ENCODE data around the gene TRAF7.

Gene TRAF7

DNA sequence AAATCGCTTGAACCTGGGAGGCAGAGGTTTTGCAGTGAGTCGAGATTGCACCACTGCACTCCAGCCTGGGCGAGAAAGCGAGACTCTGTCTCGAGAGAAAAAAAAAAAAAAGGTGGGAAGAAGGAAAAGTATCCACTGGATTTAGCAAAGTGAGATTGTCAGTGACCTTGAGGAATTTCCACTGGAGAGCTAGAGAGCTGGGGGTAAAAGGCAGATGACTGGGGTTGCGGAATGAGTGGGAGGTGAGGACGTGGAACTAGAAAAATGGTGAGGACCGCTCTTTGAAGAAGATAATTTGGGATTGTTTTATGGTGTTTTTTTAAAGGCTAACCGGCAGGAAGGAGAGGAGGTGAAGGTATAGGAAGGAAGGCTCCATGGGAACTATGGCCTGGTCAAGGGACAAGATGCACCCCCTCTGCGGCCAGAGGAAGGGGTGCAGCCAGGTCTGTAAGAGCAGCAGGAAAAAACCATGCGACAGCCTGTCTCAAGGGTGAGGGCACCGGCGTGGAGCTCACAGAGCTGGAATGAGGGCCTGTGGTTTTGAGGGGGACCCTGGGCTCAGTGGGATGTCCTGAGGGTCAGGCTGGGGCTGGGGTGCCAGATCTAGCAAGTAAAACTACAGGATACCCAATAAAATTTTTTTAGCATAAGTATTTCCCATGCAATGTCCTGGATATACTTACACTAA is 49.0 kb downstream of the TRAF7 start:
- DNase-seq = no peak

DNA sequence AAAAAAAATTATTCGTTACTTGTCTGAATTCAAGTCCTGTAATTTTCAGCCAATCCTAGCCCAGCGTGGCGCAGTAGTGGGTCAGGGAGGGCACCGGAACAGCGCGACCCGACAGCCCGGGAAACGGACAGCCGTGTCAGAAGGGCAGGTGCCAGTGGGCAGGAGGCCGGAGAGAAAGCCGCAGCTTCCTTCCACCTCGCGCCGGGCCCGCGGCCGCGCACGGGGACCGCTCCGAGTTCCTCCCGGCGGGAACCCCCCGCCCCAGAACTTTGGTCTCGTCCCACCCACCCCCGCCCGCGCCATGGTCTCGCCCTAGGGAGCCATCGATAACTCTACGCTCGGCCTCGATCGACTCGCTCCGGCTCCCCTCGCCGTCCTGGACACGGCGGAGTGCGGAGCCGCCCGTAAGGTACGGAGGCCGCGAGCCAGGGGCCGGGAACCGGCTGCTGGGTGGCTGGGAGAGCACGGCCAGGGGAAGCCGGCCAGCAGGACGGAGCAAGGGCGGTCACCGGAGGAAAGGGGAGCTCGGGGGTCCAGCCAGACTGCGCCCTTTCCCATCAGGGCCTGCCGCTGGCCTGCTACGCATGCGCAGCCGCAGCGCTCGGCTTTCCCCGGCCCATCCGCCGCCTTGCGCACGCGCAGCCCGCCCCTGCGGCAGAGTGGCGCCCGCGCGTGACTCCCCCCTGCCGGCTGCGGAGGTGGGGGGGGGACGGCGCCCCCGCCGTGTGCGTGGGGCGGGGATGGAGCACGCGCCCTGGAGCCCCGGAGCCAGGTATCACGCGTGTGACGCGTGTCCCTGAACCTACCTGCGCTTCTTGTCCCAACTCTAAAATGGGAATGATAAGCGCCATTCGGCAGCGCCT is 49.8 kb downstream of the TRAF7 start, which contains the start of gene MLST8:
Gene MLST8, plus strand, starts transcription at position 351 of the 863 bp plus-strand sequence. CDS start 632 bp downstream, outside the sequence.
- DNase-seq = peak; percentile 91

DNA sequence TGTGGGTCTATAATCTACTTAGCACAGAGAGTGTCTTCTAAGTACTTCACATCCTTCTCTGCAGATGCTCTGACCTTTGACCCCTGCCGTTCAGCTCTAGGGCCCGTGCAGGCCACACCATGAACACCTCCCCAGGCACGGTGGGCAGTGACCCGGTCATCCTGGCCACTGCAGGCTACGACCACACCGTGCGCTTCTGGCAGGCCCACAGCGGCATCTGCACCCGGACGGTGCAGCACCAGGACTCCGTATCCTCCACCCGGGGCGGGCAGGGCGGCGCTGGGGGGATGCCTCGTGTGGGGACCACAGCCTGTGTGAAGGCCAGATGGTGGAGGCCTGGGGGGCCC is 50.4 kb downstream of the TRAF7 start:
- no peak for DNase-seq

DNA sequence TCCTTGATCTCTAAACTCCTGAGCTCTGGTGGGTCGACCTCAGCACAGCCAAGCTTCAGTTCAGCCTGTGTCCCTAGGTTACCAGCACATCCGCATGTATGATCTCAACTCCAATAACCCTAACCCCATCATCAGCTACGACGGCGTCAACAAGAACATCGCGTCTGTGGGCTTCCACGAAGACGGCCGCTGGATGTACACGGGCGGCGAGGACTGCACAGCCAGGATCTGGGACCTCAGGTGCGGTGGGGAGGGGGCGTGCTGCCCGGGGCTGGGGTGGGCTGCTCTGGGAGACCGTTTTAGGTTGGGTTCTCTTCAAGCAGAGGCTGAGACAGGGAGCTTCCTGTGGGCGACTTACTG is 50.8 kb downstream of the TRAF7 start:
- DNase-seq = no peak

DNA sequence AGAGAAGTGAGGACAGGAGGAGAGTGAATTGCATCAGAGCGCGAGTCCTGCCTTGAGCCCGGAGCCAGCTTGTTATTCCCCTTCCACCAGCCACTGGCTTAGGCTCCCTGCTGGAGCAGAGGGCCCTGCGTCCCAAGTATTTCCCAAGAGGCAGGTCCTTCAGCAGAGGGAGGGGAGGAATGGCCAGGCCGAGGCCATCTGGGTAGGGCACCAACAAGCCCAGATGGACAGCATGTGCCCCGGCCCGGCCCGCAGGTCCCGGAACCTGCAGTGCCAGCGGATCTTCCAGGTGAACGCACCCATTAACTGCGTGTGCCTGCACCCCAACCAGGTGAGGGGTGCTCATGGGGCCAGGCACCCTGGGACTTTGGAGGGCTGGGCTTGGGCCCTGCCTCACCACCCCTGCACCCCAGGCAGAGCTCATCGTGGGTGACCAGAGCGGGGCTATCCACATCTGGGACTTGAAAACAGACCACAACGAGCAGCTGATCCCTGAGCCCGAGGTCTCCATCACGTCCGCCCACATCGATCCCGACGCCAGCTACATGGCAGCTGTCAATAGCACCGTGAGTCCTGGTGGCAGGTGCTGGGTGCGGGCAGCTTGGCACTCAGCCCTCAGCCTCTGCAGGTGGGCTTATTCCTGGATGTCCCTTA is 51.3 kb downstream of the TRAF7 start:
- no peak for DNase-seq

DNA sequence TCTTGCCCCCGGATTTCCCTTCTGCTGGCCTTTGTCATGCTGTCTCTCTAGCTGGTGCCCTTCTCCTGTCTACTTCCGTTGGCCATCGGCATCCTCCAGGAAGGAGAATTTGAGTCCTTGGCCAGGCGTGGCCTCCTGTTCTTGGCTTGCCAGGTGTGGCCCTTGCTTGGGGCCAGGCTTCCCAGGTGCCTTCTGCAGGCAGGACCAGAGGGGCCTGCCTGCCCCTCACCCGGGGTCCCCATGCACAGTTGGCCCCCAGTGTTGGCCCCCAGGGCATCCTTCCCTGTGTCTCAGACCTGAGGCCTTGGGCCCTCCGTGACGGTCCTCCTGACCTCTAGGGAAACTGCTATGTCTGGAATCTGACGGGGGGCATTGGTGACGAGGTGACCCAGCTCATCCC is 52.3 kb downstream of the TRAF7 start:
- no peak for DNase-seq

DNA sequence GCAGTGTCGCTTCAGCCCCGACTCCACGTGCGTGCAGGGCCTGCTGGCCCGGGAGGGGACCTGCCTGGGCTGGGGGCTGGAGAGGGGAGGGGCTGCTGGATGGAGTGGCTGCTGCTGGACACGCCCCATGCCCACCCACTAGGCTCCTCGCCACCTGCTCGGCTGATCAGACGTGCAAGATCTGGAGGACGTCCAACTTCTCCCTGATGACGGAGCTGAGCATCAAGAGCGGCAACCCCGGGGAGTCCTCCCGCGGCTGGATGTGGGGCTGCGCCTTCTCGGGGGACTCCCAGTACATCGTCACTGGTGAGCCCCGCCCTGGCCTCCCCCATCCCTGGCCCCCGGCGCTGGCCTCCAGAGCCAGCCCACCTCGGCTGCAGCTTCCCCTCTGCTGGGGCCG is 52.7 kb downstream of the TRAF7 start:
- no peak for DNase-seq

DNA sequence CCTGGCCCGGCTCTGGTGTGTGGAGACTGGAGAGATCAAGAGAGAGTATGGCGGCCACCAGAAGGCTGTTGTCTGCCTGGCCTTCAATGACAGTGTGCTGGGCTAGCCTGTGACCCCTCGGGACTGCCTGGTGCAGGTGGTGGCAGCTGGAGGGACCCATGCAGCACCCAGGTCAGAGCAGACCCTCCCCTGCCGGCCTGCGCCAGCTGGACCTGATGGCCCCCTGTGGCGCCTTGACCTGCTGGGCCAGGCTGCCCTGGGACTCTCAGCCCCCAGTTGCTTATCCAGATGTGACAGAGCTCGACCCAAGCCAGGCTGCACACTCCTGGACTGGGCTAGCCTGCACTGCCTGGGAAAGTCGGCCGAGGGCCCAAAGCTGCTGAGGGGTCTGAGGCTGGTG is 53.2 kb downstream of the TRAF7 start:
- no peak for DNase-seq

DNA sequence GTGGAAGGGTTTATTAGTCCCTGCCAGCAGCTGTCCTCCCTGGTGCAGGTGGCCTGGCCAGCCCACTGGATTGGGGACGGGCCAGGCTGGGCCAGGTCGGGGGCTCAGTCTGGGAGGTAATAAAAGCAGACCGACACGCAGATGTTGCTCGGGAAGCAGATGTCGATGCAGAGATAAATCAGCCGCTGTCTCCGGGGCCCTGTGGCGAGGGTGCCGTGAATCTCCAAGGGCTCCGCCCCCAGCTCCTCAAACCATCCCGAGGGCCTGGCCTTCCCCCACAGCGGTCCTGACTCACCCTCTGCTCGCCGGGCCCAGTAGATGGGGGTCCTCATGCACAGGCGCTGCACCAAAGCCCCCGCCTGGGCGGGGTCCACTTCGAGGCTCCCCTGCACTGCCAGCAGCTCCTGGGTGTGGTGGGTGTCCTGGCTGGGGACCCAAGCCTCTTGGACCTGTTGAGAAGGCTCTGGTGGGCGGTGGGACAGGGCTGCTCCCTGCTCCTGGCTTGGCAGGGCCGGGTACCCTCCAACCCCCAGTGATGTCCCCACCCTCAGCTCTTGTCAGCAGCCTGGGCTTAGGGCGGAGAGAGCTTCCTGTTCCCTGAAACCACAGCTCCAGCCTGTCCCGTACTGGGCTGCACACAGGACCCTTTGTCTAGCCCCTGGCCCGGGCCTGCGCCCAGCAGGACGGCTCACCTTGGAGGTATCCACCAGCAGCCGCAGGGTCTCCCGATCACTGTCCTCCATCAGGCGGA is 53.9 kb downstream of the TRAF7 start:
- DNase-seq = no peak

DNA sequence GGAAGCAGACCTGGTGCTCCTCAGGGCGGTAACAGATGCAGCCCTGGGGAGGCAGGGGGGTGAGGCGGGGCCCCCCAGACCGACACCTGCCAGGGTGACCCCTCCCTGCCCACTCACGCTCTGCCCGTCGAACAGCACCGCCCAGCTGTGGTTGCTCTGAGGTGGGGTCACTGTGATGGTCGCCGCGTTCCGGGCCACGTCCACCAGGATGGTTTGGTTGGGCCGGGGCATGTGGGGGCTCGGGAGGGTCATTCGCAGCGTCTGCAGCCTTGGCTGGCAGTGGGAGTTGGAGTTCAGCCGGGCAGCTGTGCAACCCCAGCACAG is 54.4 kb downstream of the TRAF7 start:
- DNase-seq = no peak

DNA sequence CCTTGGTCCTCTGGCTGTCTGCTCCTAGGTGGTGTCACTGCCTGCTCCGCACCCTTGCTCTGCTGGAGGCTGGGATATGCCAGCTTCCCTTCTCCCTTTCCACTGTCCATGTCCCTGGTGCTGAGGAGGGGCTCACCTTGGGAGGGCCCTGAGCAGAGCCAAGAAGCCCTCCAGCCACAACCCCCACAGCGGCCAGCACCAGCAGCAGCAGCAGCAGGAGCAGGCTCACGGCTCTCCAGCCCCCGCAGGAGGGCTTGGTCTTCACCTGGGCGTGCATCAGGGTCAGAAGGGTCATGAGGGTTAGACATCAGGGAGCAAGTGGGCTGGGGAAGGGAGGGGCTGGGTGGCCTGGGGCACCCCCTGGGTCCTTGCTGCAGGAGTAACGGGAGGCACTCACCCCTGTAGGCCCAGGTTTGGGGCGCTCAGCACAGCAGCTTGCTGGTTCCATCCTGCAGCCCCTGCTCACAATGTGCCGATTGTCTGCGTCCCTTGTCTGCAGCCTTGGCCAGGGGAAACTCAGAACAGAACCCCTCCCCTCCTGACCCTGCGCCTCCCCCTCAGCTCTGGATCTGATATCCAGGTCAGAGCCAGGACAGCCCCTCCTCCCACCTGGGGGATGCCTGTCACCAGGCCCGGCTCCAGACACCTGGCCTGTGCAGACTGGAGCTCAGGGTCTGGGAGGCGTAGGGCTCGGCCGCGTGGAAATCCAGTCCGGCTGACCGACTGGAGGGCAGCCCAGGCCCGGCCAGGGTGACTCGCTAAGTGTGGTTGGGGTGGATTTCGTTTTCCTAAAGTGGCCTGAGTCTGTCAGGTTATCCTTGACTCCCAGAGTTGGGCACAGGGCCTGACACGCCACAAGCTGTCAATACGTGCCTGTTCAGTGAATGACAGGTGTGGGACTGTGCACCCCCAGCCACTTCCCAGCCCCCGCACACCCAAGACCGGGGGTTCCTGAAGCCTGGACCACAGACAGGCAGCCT is 55.1 kb downstream of the TRAF7 start, which contains the start of gene BRICD5:
Gene BRICD5, minus strand, starts transcription at position 478 of the 980 bp plus-strand sequence. Its CDS starts 30 bp downstream, at position 448.
- no peak for DNase-seq

DNA sequence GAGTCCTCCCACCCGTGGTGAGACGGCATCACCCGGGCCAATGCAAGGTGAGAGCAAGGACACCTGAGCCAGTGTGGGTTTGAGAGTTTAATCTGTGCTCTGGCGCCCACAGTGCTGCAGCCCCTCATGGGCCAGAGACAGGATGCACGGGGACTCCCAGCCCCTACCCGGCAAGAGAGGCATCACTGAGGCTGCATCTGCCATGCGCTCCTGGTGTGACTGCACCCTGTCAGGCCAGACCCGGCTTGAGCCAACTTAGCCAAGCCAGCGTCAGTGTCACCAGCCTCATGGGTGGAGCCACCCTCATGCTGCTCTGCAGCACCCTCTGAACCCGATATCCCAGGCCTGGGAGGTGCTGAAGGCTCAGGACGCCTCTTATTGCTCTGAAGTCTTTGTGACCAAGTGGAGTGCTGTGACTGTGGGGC is 56.4 kb downstream of the TRAF7 start:
- no peak for DNase-seq

DNA sequence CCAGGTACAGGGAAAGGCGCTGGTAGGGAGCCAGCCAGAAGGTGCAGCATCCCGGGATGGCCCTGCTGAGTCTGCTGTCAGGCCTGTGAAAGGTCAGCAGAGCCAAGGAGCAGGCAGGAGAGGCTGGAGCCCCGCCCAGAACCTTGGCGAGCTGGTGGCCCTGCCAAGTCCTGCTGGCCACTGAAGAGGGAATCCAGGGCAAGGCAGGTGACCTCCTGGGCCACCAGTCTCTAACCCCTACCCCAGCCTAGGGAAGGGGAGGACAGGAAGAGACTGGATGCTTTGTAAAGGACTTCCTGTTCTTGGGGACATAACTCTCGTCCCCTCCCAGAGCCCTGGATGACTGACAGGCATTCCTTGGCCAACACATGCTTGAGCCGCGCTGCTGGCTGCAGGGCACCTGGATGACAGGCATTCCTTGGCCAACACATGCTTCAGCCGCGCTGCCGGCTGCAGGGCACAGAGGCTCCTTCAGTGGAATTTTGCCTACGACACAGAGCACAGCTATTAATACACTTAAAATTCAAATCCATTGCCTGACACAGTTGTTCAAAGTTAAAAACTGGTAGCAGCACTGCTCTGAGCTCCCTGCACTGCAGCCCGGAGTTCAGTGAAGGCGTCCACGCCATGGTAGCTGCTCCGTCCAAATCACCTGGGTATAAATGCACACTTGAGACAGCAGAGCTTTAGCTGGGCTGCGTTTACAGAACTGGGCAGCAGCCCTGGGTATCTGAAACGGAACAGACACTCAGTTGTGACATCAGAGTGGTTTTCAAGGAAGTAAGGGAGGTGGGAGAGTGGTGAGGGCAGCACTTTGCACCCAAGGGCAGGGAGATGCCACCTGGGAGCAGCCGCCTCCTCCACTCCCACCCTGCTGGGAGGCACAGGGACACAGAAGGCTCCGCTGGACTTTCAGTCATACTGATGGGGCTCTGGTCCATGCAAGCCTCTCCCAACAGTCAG is 57.1 kb downstream of the TRAF7 start:
- no peak for DNase-seq

DNA sequence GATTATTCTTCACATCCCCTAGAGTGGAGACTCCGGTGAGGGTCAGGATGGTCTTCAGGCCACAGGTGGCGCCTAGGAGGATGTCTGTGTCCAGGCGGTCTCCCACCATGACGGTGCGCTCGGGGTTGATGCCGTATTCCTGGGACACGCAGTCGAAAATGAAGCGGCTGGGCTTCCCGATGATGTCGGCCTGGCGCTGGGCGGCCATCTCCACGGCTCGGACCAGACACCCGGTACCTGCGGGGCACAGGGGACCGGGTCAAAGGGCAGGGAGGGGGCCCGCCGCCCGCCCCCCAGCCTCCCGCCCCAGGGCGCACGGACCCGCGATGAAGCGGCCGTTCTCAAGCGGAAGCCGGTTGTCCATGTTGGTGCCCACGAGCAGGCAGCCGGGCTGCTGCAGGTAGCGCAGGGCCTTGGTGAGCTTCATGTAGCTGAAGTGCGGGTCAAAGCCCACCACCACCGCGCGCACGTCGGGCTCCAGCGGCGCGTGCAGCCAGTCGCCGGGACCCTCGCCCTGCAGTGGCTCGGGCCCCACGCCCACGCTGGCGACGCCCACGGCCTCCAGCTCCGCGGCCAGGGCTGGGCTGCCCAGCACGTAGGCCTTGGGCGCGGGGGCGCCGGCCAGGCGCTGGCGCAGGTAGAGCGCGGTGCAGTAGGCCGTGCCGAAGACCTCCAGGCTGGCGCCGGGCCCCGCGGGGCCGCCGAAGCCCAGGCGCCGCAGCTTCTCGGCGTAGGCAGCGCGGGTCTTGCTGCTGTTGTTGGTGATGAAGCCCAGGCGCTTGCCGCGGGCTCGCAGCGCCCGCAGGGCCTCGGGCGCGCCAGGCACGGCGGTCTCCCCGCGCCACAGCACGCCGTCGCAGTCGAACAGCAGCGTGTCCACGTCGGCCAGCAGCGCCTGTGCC is 58.5 kb downstream of the TRAF7 start:
- no peak for DNase-seq

DNA sequence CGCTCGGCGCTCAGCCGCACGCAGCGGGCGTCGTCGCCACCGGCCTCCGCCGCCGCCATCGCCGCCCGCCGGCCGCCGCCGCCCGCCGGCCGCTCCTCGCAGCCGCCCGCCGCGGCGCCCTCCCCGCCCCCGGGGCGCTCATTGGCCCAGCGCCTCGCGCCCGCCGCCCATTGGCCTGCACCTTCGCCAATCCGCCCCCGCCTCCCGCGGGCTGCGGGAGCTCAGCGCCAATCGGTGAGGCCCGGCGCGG is 59.1 kb downstream of the TRAF7 start, which contains the start of gene PGP:
Gene PGP, minus strand, starts transcription at position 122 of the 250 bp plus-strand sequence. Its CDS starts 63 bp downstream, at position 59.
- DNase-seq = no peak

DNA sequence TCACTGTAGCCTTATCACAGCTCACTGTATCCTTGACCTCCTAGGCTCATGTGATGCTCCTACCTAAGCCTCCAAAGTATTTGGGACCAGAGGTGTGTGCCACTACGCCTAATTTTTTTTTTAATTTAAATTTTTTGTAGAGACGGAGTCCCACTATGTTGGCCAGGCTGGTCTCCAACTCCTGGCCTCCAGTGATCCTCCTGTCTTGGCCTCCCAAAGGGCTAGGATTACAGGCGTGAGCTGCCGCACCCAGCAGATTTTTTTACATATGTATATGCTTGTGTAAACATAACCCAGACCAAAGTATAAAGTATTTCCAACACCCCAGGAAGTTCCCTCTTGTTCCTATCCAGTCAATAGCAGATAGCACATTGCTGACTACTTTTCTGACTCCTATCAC is 60.7 kb downstream of the TRAF7 start:
- DNase-seq = no peak

DNA sequence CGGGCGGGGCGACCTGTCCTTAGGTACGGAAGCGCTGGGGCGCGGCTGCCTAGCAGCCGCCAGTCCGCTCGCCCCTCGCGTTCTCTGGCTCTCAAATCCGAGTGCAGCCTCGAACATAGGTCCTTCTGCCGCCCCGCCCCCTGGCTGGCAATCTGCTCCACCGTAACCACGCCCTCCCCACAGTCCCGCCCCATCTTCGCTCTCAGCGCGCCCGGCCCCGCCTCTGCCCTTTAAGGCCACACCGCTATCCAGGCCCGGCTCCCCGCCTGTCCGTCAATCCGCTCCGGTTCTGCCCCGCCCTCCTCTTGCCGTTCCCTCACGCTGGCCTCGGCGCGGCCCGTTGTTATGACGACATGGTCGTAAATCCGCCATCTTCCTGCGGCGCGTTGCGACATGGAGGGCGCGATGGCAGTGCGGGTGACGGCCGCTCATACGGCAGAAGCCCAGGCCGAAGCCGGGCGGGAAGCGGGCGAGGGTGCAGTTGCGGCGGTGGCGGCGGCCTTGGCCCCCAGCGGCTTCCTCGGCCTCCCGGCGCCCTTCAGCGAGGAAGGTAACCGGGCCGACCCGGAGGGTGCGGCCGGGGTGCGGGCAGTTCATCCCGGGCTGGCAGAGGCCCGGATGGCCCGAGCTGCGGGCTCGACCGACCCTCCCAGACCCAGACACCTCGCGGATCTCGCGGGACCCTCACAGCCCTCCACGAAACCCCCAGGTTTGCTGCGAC is 67.8 kb downstream of the TRAF7 start, which contains the start of gene E4F1:
Gene E4F1, plus strand, starts transcription at position 371 of the 721 bp plus-strand sequence. Its CDS starts 23 bp downstream, at position 394.
- DNase-seq = peak; percentile 97

DNA sequence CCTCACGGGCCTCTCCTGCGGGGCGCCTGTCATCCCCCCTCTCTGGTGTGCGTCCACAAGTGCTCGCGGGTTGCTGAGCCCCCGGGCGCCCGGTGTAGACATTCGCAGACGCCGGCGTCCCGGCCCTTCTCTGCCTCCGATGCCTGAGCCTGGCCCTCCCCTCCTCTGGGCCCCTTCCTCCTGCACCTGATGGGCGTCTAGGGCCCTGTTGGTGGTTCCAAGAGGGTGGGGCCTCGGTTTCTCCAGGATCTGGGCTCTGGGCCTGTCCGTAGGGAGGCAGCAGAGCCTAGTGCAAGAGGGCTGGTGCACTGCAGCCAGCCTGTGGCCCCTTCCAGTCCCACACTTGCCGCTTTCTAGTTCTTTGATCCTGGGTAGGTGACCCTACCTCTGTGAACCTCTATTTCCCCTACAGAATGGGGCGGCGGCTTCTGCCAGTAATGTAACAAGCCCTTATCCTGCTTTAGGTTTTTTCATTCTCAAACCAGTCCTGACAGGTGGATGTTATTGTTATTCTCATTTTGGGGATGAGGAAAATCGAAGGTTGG is 68.4 kb downstream of the TRAF7 start:
- no peak for DNase-seq
